Activated CD8-positive, alpha-beta memory T cell treated with anti-CD3 and anti-CD28 coated beads, Interleukin-2, amount 50 U/mL, for 4 hours (primary cell): ENCODE results near the gene KRTAP4-8.
"Not testable (repeated sequence)": the region's sequence is repeated elsewhere in the genome, so short reads cannot be mapped to it uniquely, and the experiment has no call there.

Experiments used
- DNase-seq: peaks from one replicate; pipeline ENCODE4 v3.0.0-alpha.2; 2020

The KRTAP4-8 gene

DNA sequence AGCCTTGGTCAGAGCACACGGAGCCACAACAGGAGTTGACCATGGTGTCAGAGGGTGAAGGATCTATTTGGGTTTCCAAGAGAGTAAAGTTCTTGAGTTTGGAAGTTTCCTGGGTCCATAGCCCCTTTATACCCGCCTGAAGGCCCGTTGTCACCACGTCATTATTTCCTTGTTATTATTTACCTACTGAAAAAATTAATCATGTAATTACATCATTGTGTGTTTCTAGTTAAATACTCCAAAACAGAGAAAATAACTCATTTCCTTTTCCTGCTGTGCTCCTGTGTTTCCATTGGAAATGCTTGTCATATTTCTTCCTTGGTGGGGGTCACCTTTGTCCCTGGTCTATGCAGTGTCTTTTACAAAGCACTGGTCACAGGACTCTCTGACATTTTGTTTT lies at the start of gene KRTAP4-8:
KRTAP4-8 (minus strand) TSS at position 101 of the 400 bp plus-strand sequence; CDS start at position 43, 58 bp downstream.
- no peak for DNase-seq

DNA sequence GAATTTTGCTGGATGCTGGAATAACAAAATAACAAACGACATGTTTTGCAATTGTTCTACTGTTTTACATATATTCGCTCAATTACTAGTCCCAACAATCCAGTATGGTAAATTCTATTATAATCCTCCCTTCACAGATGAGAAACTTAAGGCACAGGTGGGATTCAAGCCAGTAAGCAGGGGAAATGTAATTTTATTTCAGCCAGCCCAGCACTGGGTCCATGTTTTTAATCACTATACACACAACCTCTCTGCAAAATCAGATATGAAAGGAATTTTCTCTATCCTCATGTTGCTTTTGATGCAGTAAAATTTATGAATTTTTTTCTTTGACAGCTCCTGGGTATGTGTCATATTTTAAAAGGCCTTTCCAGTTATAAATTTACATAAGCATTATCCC lies 47.3 kb upstream of the KRTAP4-8 start:
- no peak for DNase-seq

- no peak for DNase-seq
These were observed 46.9 kb upstream of the KRTAP4-8 start for GRCh38 chr17:41144846-41145245.

GRCh38 chr17:41141361-41141760 lies 43.4 kb upstream of the KRTAP4-8 start:
- DNase-seq: no peak

GRCh38 chr17:41140360-41141131 lies 42.6 kb upstream of the KRTAP4-8 start, which contains the start of gene KRTAP4-6:
TSS of gene KRTAP4-6 (minus strand) at chr17:41140544. CDS start at chr17:41140487, 57 bp downstream.
- DNase-seq: no peak

DNA sequence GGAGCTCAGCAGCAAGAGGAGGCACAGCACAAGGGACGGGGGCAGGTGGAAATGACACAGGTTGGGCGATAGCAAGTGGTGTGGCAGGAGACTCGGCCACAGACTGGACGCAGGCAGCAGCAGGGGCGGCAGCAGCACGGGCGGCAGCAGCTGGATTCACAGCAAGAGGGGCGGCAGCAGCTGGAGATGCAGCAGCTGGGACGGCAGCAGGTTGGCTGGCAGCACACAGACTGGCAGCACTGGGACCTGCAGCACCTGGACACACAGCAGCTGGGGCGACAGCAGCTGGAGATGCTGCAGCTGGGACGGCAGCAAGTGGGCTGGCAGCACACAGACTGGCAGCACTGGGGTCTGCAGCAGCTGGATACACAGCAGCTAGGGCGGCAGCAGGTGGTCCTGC lies 41.9 kb upstream of the KRTAP4-8 start:
- not testable (repeated sequence) for DNase-seq

DNA sequence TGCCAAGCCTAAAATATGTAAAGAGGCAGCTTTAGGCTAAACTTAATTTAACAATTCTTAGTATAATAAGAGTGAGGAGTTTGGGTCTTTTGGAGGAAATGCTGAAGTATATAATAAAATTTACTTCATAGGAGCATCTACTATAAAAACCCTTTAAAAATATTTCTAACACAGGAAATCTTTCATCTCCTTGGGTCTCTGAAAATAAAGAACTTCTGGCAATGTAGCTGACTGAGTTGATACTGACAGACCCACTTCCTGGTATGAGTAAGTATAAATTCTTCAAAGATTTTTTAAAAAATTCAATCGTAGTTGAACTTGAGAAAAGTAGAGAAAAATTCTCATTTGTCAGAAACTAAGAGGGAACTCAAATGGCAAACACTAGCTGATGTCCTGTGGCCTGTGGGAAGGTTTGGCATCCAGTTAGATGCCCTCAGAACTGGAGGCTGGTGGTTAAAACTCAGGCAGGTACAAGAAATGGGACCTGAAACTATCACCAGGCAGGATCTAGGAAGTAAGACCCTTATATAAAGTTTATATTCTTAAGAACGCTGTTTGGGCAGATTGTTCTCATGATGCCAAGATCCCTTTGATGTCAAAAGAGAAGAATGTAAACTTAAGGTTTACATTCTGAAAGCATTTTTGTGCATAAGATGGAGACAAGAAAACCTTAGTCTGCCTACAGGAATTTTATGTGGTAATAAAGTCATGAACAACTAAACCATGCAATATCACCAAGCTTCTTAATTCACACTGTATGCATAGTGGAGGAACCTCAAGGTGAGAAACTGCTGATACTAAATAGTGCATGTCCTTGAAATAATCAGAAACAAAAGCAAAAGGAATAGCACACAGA lies 36.2 kb upstream of the KRTAP4-8 start:
- DNase-seq: no peak

DNA sequence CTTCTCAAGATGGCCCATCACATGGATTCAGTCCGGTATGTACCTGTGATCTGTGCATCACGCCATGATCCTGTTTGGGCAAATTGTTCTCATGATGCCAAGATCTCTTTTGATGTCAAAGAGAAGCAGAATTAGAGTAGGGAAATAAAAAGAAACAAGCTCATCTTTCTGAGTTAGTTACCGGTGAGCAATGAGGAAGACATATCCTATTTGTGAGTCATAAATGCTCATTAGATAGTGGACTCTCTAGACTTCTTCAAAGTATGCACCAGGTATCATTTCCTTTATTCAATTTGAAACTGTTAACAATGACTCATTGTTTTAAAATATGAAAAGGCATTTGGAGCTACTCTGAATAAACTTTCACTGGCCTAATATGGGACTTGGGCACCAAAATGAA lies 34.0 kb upstream of the KRTAP4-8 start:
- no peak for DNase-seq

- DNase-seq: no peak
These were observed 29.4 kb upstream of the KRTAP4-8 start for GRCh38 chr17:41127371-41127770.

GRCh38 chr17:41126412-41126811 lies 28.5 kb upstream of the KRTAP4-8 start:
- DNase-seq: no peak

- no peak for DNase-seq
These were observed 27.1 kb upstream of the KRTAP4-8 start for GRCh38 chr17:41125064-41125463.

- not testable (repeated sequence) for DNase-seq
These were observed 26.0 kb upstream of the KRTAP4-8 start, which contains the start of gene KRTAP4-12 for GRCh38 chr17:41123991-41124371. TSS of gene KRTAP4-12 (minus strand) at chr17:41124182. CDS start at chr17:41124122, 60 bp downstream.

- DNase-seq: not testable (repeated sequence)
These were observed 25.5 kb upstream of the KRTAP4-8 start for GRCh38 chr17:41123292-41123990.

GRCh38 chr17:41121742-41122141 lies 23.8 kb upstream of the KRTAP4-8 start:
- no peak for DNase-seq

DNA sequence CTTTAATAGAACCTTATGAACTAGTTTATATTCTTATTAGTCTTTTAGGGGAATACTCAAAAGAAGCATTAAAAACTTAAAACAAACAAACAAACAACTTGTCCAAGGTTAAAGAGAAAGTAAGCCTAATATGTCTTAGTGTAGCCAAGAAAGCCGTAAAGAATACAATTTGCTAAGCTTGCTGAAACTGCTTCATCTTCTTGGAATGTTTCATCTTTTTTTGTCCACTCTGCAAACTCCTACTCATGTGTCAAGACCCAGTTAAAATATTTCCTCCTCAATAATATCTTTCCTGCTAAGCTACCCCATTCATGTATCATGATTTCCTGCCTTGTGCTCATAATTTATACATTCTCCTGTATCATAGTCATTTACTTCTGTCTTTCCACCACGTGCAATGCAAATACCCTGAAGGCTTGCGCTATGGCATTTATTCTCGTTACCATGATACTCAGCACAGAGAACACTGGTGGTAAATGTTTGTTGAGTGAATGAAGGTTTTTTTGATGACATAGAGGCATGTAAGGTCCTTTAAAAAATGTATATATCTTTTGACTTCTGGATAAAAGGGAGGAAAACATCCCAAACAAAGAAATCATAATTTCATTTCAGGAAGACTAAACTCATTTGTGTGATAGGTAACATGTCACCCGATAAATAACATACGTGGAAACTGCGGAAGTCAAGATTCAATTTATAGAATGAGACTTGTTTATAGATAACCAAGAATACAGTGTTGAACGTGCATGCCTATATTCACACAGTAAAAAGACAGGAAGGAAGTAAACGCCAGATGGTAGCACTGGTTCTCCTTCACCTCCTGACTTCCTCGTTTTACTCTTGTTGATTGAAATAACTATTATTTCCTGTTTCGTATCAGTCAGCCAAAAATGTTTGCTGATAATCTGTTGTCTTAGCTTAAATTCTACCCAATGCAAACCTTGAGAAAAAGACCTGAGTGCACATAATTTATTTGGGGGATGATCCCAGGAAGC lies 22.1 kb upstream of the KRTAP4-8 start:
- DNase-seq: not testable (repeated sequence)

DNA sequence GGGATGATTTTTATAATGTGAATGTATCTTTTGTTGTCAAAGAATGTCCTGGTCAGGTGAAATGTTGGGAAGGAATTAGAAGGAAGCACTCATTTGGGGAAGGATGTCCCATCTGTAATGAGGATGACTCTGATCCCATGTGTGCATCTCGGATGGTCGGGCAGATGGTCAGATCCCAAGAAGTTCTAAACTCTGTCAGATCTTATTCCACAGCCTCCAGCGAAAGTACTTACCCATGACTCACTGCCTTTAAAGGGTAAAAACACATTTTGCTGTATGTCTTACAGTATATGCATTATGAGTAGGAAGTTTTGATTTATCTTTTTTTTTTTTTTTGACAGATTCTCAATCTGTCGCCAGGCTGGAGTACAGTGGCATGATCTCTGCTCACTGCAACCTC lies 20.8 kb upstream of the KRTAP4-8 start:
- DNase-seq: no peak

- DNase-seq: not testable (repeated sequence)
These were observed 20.0 kb upstream of the KRTAP4-8 start, which contains the start of gene KRTAP4-11 for GRCh38 chr17:41117846-41118386. TSS of gene KRTAP4-11 (minus strand) at chr17:41118373. CDS start at chr17:41118315, 58 bp downstream.

GRCh38 chr17:41116297-41116696 lies 18.4 kb upstream of the KRTAP4-8 start:
- no peak for DNase-seq

DNA sequence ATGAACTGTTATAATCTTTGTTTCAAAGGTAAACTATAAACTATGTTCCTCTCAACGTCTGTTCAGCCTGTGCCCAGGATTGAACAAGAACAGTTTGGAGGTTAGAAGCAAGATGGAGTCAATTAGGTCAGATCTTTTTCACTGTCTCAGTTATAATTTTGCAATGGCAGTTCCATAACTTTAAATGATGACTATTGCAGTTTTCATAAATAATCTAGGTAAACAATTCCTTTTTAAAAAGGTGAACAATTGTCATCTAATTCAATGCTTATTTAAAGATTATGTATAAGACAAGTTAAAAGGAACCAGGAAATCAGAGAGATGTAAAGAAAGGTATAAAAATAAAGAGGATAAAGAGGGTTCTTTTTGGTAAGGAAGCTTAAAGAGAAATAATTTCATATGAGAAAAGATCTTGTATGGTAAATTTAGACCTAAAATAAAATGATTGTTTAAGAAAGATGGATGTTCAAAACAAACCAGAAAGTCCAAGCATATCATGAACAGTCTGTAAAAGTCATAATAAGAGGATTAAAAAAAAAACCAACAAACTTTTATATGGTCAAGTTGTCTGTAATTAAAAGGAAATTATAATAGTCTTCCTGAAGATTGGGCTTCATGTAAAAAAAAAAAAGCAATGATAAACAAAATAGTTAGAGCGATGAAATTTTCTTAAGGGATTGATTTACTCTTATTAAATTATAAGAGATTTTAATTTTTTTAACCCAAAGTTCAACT lies 13.4 kb upstream of the KRTAP4-8 start:
- DNase-seq: no peak

DNA sequence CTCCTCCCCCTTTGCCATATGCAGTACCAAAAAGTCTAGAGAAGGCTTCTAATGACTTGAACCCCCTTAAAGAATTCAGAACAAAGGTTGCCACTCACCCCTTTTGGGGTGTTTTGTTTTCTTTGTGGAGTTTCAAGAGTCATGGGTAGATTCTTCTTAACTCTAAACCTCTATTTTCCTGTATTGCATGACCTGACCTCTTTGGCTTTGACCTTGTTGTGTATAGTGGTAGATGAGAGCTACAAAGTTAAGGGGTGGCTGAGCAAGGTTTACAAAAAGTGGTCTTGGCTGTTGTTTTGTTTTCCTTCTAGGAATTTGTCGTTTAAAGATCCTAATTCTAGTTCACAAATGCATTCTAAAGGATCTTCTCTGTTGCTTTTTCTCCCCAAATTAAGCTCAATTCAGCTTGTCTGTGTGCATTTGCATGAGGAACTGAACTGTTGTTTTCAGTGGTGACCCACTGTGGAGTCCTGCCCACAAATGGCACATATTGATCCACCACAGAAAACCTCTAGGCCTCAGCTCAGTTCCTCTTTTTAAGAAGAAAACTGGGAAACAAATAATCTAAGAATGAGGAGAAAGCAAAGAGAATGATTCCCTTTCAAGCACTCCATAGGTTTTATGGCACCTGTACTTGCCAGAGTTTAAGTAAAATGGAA lies 10.9 kb upstream of the KRTAP4-8 start:
- not testable (repeated sequence) for DNase-seq
